ENCODE results near the gene ABCA4. TPM values are rescaled to one million over a fixed set of nuclear protein-coding genes. Genes with fewer than 3 reads are reported as not detected.

ABCA4 gene
- total RNA-seq, 2 experiments from 2014 or later: not detected

- no peaks in the 10 kb centered on the region for H3K4me1 Mint-ChIP-seq
- peaks cover 34% of the 10 kb centered on the region for H3K27me3 Mint-ChIP-seq
- CTCF ChIA-PET: no interaction called here
- H3K36me3 Mint-ChIP-seq (ENCODE audit: low read depth): no peaks in the 10 kb centered on the region
- POLR2A ChIA-PET: no interaction called here
- H3K4me3 Mint-ChIP-seq: no peak overlapping the region
- no peak overlapping the region for H3K27ac Mint-ChIP-seq
- H3K9me3 Mint-ChIP-seq: no peaks in the 10 kb centered on the region
- DNase-seq: no peak
Measured at GRCh38 chr1:94056171-94056570, 64.8 kb downstream of the ABCA4 start.

GRCh38 chr1:94055459-94056122 is 65.4 kb downstream of the ABCA4 start:
- ChIA-PET CTCF (no interaction called here), POLR2A (no interaction called here)
- no peaks in the 10 kb centered on the region for H3K9me3 Mint-ChIP-seq
- no peak for DNase-seq
- no peak overlapping the region for H3K27ac Mint-ChIP-seq
- H3K27me3 Mint-ChIP-seq: peaks cover 37% of the 10 kb centered on the region
- H3K36me3 Mint-ChIP-seq (ENCODE audit: low read depth): no peaks in the 10 kb centered on the region
- no peak overlapping the region for H3K4me3 Mint-ChIP-seq
- no peaks in the 10 kb centered on the region for H3K4me1 Mint-ChIP-seq

GRCh38 chr1:94050675-94051074 is 70.3 kb downstream of the ABCA4 start:
- ChIA-PET POLR2A (no interaction called here), CTCF (interaction anchor here (1.7 kb wide), 1 partner anchor 11 kb away, joined by 7 read pairs; no protein-coding TSS in a partner anchor)
- Mint-ChIP-seq H3K4me1 (peaks cover under 1% of the 10 kb centered on the region), H3K27me3 (peaks cover 19% of the 10 kb centered on the region), H3K36me3 (ENCODE audit: low read depth) (no peaks in the 10 kb centered on the region), H3K9me3 (no peaks in the 10 kb centered on the region), H3K4me3 (no peak overlapping the region), H3K27ac (no peak overlapping the region)
- no peak for DNase-seq

GRCh38 chr1:94050254-94050653 is 70.7 kb downstream of the ABCA4 start:
- Mint-ChIP-seq H3K9me3 (no peaks in the 10 kb centered on the region), H3K27me3 (peaks cover 19% of the 10 kb centered on the region), H3K4me1 (peaks cover 3% of the 10 kb centered on the region), H3K4me3 (no peak overlapping the region), H3K27ac (no peak overlapping the region), H3K36me3 (ENCODE audit: low read depth) (no peaks in the 10 kb centered on the region)
- CTCF ChIA-PET: interaction anchor here (0.6 to 1.7 kb wide), 2 partner anchors 11 to 286 kb away, joined by 4 to 7 read pairs; no protein-coding TSS in a partner anchor
- POLR2A ChIA-PET: no interaction called here
- DNase-seq: no peak

GRCh38 chr1:94049791-94050190 is 71.2 kb downstream of the ABCA4 start:
- no peak overlapping the region for H3K4me3 Mint-ChIP-seq
- no peak overlapping the region for H3K27ac Mint-ChIP-seq
- H3K4me1 Mint-ChIP-seq: peaks cover 3% of the 10 kb centered on the region
- DNase-seq: no peak
- no peaks in the 10 kb centered on the region for H3K9me3 Mint-ChIP-seq
- H3K27me3 Mint-ChIP-seq: peaks cover 17% of the 10 kb centered on the region
- no peaks in the 10 kb centered on the region for H3K36me3 Mint-ChIP-seq (ENCODE audit: low read depth)
- ChIA-PET CTCF (interaction anchor here (0.6 to 1.7 kb wide), 2 partner anchors 10 to 287 kb away, joined by 4 to 7 read pairs; no protein-coding TSS in a partner anchor), POLR2A (no interaction called here)

- peaks cover 14% of the 10 kb centered on the region for H3K27me3 Mint-ChIP-seq
- ChIA-PET CTCF (interaction anchor here (0.6 to 0.9 kb wide), 2 partner anchors 13 to 14 kb away, joined by 3 to 4 read pairs; no protein-coding TSS in a partner anchor), POLR2A (no interaction called here)
- no peak overlapping the region for H3K4me3 Mint-ChIP-seq
- H3K9me3 Mint-ChIP-seq: no peaks in the 10 kb centered on the region
- DNase-seq: no peak
- H3K36me3 Mint-ChIP-seq (ENCODE audit: low read depth): no peaks in the 10 kb centered on the region
- H3K27ac Mint-ChIP-seq: no peak overlapping the region
- H3K4me1 Mint-ChIP-seq: peaks cover 7% of the 10 kb centered on the region
Measured at GRCh38 chr1:94048413-94049164, 72.4 kb downstream of the ABCA4 start.

- Mint-ChIP-seq H3K4me1 (peaks cover 7% of the 10 kb centered on the region), H3K4me3 (no peak overlapping the region), H3K36me3 (ENCODE audit: low read depth) (no peaks in the 10 kb centered on the region), H3K27ac (no peak overlapping the region), H3K27me3 (peaks cover 14% of the 10 kb centered on the region), H3K9me3 (no peaks in the 10 kb centered on the region)
- ChIA-PET CTCF (interaction anchor here (0.6 kb wide), 1 partner anchor 15 kb away, joined by 3 read pairs; no protein-coding TSS in a partner anchor), POLR2A (no interaction called here)
- DNase-seq: no peak
Measured at GRCh38 chr1:94047949-94048348, 73.0 kb downstream of the ABCA4 start.

GRCh38 chr1:94045465-94046056 is 75.4 kb downstream of the ABCA4 start:
- H3K36me3 Mint-ChIP-seq (ENCODE audit: low read depth): no peaks in the 10 kb centered on the region
- DNase-seq: peak; percentile 40
- no peaks in the 10 kb centered on the region for H3K9me3 Mint-ChIP-seq
- peaks cover 7% of the 10 kb centered on the region for H3K4me1 Mint-ChIP-seq
- H3K27me3 Mint-ChIP-seq: peaks cover 16% of the 10 kb centered on the region
- H3K27ac Mint-ChIP-seq: no peak overlapping the region
- POLR2A ChIA-PET: no interaction called here
- H3K4me3 Mint-ChIP-seq: no peak overlapping the region
- CTCF ChIA-PET: interaction anchor here (0.8 to 2.0 kb wide), 8 partner anchors 9 to 419 kb away, joined by 3 to 8 read pairs (median 4); no protein-coding TSS in a partner anchor

GRCh38 chr1:94044891-94045290 is 76.1 kb downstream of the ABCA4 start:
- Mint-ChIP-seq H3K27ac (no peak overlapping the region), H3K27me3 (peaks cover 16% of the 10 kb centered on the region), H3K9me3 (no peaks in the 10 kb centered on the region), H3K36me3 (ENCODE audit: low read depth) (no peaks in the 10 kb centered on the region), H3K4me3 (no peak overlapping the region), H3K4me1 (peaks cover 7% of the 10 kb centered on the region)
- CTCF ChIA-PET: interaction anchor here (0.6 to 2.0 kb wide), 6 partner anchors 8 to 292 kb away, joined by 3 to 8 read pairs (median 4); no protein-coding TSS in a partner anchor
- POLR2A ChIA-PET: no interaction called here
- no peak for DNase-seq

GRCh38 chr1:94044290-94044790 is 76.6 kb downstream of the ABCA4 start:
- DNase-seq: no peak
- Mint-ChIP-seq H3K4me3 (no peak overlapping the region), H3K36me3 (ENCODE audit: low read depth) (no peaks in the 10 kb centered on the region), H3K9me3 (no peaks in the 10 kb centered on the region), H3K27me3 (peaks cover 17% of the 10 kb centered on the region), H3K27ac (no peak overlapping the region), H3K4me1 (peaks cover 7% of the 10 kb centered on the region)
- CTCF ChIA-PET: interaction anchor here (0.6 to 2.0 kb wide), 3 partner anchors 17 to 292 kb away, joined by 3 to 8 read pairs (median 4); no protein-coding TSS in a partner anchor
- POLR2A ChIA-PET: no interaction called here

- Mint-ChIP-seq H3K4me1 (peaks cover 7% of the 10 kb centered on the region), H3K27me3 (peaks cover 20% of the 10 kb centered on the region), H3K27ac (no peak overlapping the region), H3K9me3 (no peaks in the 10 kb centered on the region), H3K4me3 (no peak overlapping the region), H3K36me3 (ENCODE audit: low read depth) (no peaks in the 10 kb centered on the region)
- no peak for DNase-seq
- ChIA-PET POLR2A (no interaction called here), CTCF (no interaction called here)
Measured at GRCh38 chr1:94043738-94044289, 77.1 kb downstream of the ABCA4 start.

GRCh38 chr1:94042388-94042787 is 78.6 kb downstream of the ABCA4 start:
- ChIA-PET CTCF (interaction anchor here (0.7 to 7.8 kb wide), 4 partner anchors 9 to 491 kb away, joined by 3 to 95 read pairs (median 3); no protein-coding TSS in a partner anchor), POLR2A (no interaction called here)
- Mint-ChIP-seq H3K4me1 (peaks cover 11% of the 10 kb centered on the region), H3K27me3 (peaks cover 26% of the 10 kb centered on the region), H3K4me3 (no peak overlapping the region), H3K27ac (no peak overlapping the region), H3K36me3 (ENCODE audit: low read depth) (no peaks in the 10 kb centered on the region), H3K9me3 (no peaks in the 10 kb centered on the region)
- no peak for DNase-seq
